ENCODE data around the gene SORCS3. TPM values are rescaled to one million over a fixed set of nuclear protein-coding genes. Genes with fewer than 3 reads are reported as not detected.

The SORCS3 gene
- total RNA-seq, 1 experiment from 2014 or later, result 0.04 TPM

DNA sequence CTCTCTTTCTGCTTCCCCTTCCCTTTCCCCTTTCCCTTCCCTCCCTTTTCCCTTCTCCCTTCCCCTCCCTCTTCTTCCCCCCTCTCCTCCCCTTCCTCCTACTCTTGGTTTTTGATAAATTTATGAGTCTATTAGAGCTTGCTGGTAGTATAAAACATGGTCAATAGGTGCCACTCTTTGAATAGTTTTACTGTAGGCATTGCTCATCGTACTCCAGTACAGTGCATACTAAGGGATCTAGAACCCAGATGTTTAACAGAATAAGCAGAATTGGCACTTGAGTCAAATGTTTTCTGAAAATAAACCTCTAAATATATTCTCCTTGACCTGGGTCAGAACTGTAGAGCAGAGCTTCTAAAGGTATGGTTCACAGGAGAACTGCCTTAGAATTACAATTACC, 126.7 kb downstream of the SORCS3 start:
- TF ChIP-seq, protein P1, sequence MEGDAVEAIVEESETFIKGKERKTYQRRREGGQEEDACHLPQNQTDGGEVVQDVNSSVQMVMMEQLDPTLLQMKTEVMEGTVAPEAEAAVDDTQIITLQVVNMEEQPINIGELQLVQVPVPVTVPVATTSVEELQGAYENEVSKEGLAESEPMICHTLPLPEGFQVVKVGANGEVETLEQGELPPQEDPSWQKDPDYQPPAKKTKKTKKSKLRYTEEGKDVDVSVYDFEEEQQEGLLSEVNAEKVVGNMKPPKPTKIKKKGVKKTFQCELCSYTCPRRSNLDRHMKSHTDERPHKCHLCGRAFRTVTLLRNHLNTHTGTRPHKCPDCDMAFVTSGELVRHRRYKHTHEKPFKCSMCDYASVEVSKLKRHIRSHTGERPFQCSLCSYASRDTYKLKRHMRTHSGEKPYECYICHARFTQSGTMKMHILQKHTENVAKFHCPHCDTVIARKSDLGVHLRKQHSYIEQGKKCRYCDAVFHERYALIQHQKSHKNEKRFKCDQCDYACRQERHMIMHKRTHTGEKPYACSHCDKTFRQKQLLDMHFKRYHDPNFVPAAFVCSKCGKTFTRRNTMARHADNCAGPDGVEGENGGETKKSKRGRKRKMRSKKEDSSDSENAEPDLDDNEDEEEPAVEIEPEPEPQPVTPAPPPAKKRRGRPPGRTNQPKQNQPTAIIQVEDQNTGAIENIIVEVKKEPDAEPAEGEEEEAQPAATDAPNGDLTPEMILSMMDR (conservative IDR thresholded peaks at IDR 0.05), result no peak
- no peaks in the 10 kb centered on the region for H3K9me3 ChIP-seq (ENCODE audit: control insufficient read depth, low read depth, low read length)
- H2BK20ac ChIP-seq (ENCODE audit: low read depth, low read length, poor library complexity, severe bottlenecking), result no peak overlapping the region
- Mint-ChIP-seq H3K4me1 (peaks cover 14 to 22% of the 10 kb centered on the region in 2 experiments), H3K27ac (no peak overlapping the region), H3K4me3 (no peak overlapping the region), H3K9me3 (no peaks in the 10 kb centered on the region), H3K27me3 (ENCODE audit: low read depth) (peaks cover 35% of the 10 kb centered on the region), H3K36me3 (ENCODE audit: insufficient read depth in 1 of 3, low read depth in 3 of 3) (no peaks in the 10 kb centered on the region)
- no peak overlapping the region for H2BK12ac ChIP-seq (ENCODE audit: insufficient read length, low read depth, low read length)
- H2BK120ac ChIP-seq (ENCODE audit: low read depth, low read length, poor library complexity, severe bottlenecking), result no peak overlapping the region
- no peak overlapping the region for H3K4ac ChIP-seq (ENCODE audit: low read depth, low read length)
- no peak overlapping the region for H3K18ac ChIP-seq (ENCODE audit: insufficient read length, low read depth, low read length)
- no peak overlapping the region for H3K27ac ChIP-seq (ENCODE audit: insufficient read length, low read depth, low read length)
- H2BK15ac ChIP-seq (ENCODE audit: low read depth, low read length), result no peak overlapping the region
- H4K91ac ChIP-seq (ENCODE audit: insufficient read length, low read depth, low read length), result no peak overlapping the region
- H3K4me1 ChIP-seq (ENCODE audit: insufficient read depth, low read length), result no peaks in the 10 kb centered on the region; the same call in 1 of the 2 replicates
- no peak overlapping the region for H3K23ac ChIP-seq (ENCODE audit: insufficient read length, low read depth, low read length)
- H3T11ph ChIP-seq (ENCODE audit: low read length), result no peak overlapping the region
- H3K27me3 ChIP-seq (ENCODE audit: insufficient read depth, low read length), result no peaks in the 10 kb centered on the region; the same call in 1 of the 2 replicates
- H3K9ac ChIP-seq (ENCODE audit: extremely low read depth, insufficient read length, low read length), result no peak overlapping the region
- WGBS (ENCODE audit: extremely low coverage, insufficient read length, low lambda C conversion rate), result no CpG with 5 or more reads among the region's 1 CpG
- DNase-seq, result no peak
- no peak overlapping the region for H4K5ac ChIP-seq (ENCODE audit: insufficient read length, low read depth, low read length)
- H2BK5ac ChIP-seq (ENCODE audit: insufficient read length, low read length), result no peak overlapping the region
- no peaks in the 10 kb centered on the region for H4K20me1 ChIP-seq (ENCODE audit: control insufficient read depth, insufficient read depth, insufficient read length)
- peak overlapping the region; percentile 51 for H3K4me2 ChIP-seq (ENCODE audit: insufficient read depth, insufficient read length, low read length)
- H3K23me2 ChIP-seq (ENCODE audit: insufficient read length, low read depth, low read length, poor library complexity, severe bottlenecking), result no peaks in the 10 kb centered on the region
- H3K79me2 ChIP-seq (ENCODE audit: insufficient read depth, low read length), result no peaks in the 10 kb centered on the region
- no peak overlapping the region for H3K56ac ChIP-seq (ENCODE audit: insufficient read length, low read depth, low read length)
- H3K14ac ChIP-seq (ENCODE audit: insufficient read depth, low read length), result no peak overlapping the region
- H2AFZ ChIP-seq (ENCODE audit: low read length), result no peak overlapping the region
- no peak overlapping the region for H4K8ac ChIP-seq (replicated peaks; ENCODE audit: insufficient read length, low read depth, low read length)
- no peaks in the 10 kb centered on the region for H3K79me1 ChIP-seq (ENCODE audit: insufficient read depth, low read depth, low read length, poor library complexity, severe bottlenecking)
- H2AK5ac ChIP-seq (ENCODE audit: insufficient read length, low read length), result no peak overlapping the region

Data from H9 (cell line).